NB4 (cell line): ENCODE measurements around the gene GRPEL1.

Experiments used
- MYC ChIP-seq: IDR thresholded peaks from 2 replicates; pipeline ENCODE4 v1.6.1; 2011; ENCODE audit warnings: low read depth, low read length
- POLR2A ChIP-seq: IDR thresholded peaks from 2 replicates; pipeline ENCODE4 v1.6.1; 2011; ENCODE audit warnings: mild to moderate bottlenecking; ENCODE audit not compliant: insufficient read length; ENCODE audit errors: extremely low read depth
- TF ChIP-seq, protein P1 (sequence below): IDR thresholded peaks from one replicate; pipeline ENCODE4 v1.5.1; 2012; ENCODE audit warnings: low read depth, low read length
- TF ChIP-seq, protein P2 (sequence below): IDR thresholded peaks from 2 replicates; pipeline ENCODE4 v1.6.1; 2011; ENCODE audit warnings: low read depth, low read length

DNA sequence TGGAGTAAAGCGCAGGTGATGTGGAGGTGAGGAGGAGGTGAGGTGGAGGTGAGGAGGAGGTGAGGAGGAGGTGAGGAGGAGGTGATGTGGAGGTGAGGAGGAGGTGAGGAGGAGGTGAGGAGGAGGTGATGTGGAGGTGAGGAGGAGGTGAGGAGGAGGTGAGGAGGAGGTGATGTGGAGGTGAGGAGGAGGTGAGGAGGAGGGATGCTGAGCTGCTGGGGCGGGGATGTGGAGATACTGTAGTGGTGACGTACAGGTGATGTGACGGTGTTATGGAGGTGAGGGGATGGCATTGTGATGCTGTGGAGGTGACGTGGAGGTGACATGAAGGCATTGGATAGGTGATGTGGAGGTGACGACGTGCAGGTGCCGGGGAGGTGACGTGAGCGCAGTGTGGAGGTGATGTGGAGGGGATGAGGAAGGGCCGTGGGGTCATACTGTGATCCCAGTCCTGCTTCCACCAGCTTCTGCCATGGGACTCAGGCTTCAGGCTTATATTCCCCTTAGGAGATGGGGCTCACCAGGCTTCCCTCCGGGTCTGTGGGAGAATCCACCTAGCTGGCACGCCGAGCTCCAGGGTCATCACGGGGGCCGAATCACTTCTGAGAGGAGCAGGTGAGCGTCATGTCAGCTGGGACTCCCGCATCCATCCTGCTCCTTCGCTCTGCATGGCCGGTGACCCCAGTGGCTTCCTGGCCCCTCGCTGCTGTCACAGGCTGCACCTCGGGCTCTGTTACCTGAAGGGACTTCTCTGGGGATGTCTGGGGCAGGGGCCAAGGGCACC is 47.9 kb upstream of the GRPEL1 start:
- no peak for TF ChIP-seq MYC
- TF ChIP-seq POLR2A, result no peak
- TF ChIP-seq, protein P1, sequence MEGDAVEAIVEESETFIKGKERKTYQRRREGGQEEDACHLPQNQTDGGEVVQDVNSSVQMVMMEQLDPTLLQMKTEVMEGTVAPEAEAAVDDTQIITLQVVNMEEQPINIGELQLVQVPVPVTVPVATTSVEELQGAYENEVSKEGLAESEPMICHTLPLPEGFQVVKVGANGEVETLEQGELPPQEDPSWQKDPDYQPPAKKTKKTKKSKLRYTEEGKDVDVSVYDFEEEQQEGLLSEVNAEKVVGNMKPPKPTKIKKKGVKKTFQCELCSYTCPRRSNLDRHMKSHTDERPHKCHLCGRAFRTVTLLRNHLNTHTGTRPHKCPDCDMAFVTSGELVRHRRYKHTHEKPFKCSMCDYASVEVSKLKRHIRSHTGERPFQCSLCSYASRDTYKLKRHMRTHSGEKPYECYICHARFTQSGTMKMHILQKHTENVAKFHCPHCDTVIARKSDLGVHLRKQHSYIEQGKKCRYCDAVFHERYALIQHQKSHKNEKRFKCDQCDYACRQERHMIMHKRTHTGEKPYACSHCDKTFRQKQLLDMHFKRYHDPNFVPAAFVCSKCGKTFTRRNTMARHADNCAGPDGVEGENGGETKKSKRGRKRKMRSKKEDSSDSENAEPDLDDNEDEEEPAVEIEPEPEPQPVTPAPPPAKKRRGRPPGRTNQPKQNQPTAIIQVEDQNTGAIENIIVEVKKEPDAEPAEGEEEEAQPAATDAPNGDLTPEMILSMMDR, result no peak
- TF ChIP-seq, protein P2, sequence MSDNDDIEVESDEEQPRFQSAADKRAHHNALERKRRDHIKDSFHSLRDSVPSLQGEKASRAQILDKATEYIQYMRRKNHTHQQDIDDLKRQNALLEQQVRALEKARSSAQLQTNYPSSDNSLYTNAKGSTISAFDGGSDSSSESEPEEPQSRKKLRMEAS, result no peak
